ENCODE measurements around the gene GPR135.

GRCh38 chr14:59474172-59474571 lies 9.0 kb upstream of the GPR135 start:
- TF ChIP-seq CTCF (IDR thresholded peaks at IDR 0.05) = no peak
- TF ChIP-seq POLR2A (IDR thresholded peaks at IDR 0.05) = no peak
